Coronary artery (tissue), 2 donors: ENCODE measurements around the gene MYO7B.
"Not testable (repeated sequence)": the region's sequence is repeated elsewhere in the genome, so short reads cannot be mapped to it uniquely, and the experiment has no call there.

ENCODE experiments used
- DNase-seq: peaks from one replicate; pipeline ENCODE4 v3.0.0-alpha.2; 2017; ENCODE audit warnings: low spot score
- H3K27ac ChIP-seq, 2 donors: fragments of 200-600 bp; sonication (generic); one replicate each; pipeline ENCODE4 v1.5.1; 2016 to 2019
- H3K4me3 ChIP-seq: fragments of 200-600 bp; sonication (generic); 2 replicates; pipeline ENCODE4 v1.5.1; 2016; ENCODE audit warnings: mild to moderate bottlenecking, moderate library complexity
- TF ChIP-seq, protein P1 (sequence below): fragments of 200-600 bp; sonication (generic); IDR thresholded peaks from one replicate; pipeline ENCODE4 v1.5.1; 2019; ENCODE audit warnings: antibody characterized with exemption

The MYO7B gene

DNA sequence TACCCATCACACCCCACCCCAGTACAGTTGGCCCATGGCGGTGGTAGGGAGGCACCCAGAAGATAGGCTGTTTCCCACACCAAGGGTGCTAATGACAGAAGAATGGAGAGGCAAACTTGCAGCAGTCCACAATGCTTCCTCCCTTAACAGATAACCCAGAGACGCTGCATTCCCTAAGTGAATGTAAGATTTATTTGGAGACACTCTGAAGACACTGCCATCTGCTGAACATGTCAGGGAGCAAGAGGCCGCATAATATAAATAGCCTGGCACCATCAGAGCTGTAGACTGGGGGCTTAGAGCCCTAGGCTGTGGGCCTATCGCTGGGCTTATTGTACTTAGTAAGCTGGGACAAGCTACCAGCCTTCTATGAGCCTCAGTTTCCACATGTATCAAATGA lies 7.0 kb upstream of the MYO7B start:
- TF ChIP-seq, protein P1, sequence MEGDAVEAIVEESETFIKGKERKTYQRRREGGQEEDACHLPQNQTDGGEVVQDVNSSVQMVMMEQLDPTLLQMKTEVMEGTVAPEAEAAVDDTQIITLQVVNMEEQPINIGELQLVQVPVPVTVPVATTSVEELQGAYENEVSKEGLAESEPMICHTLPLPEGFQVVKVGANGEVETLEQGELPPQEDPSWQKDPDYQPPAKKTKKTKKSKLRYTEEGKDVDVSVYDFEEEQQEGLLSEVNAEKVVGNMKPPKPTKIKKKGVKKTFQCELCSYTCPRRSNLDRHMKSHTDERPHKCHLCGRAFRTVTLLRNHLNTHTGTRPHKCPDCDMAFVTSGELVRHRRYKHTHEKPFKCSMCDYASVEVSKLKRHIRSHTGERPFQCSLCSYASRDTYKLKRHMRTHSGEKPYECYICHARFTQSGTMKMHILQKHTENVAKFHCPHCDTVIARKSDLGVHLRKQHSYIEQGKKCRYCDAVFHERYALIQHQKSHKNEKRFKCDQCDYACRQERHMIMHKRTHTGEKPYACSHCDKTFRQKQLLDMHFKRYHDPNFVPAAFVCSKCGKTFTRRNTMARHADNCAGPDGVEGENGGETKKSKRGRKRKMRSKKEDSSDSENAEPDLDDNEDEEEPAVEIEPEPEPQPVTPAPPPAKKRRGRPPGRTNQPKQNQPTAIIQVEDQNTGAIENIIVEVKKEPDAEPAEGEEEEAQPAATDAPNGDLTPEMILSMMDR, result no peak
- Histone ChIP-seq H3K4me3 (no peak overlapping the region), H3K27ac (no peak overlapping the region)
- DNase-seq, result no peak

DNA sequence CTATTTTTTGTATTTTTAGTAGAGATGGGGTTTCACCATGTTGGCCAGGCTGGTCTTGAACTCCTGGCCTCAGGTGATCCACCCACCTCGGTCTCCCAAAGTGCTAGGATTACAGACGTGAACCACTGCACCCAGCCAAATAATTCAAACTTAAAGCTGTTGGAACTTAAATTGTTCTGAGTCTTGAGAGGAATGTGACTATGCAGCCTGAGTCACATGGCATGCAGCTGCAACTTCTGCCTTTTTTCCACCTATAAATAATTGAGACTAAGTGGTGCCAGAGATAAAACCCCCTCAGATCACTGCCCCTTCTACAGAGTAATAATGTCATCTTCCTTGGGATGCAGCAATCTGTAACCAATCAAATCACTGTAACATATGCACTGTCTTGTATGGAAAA lies 6.1 kb upstream of the MYO7B start:
- not testable (repeated sequence) for DNase-seq

DNA sequence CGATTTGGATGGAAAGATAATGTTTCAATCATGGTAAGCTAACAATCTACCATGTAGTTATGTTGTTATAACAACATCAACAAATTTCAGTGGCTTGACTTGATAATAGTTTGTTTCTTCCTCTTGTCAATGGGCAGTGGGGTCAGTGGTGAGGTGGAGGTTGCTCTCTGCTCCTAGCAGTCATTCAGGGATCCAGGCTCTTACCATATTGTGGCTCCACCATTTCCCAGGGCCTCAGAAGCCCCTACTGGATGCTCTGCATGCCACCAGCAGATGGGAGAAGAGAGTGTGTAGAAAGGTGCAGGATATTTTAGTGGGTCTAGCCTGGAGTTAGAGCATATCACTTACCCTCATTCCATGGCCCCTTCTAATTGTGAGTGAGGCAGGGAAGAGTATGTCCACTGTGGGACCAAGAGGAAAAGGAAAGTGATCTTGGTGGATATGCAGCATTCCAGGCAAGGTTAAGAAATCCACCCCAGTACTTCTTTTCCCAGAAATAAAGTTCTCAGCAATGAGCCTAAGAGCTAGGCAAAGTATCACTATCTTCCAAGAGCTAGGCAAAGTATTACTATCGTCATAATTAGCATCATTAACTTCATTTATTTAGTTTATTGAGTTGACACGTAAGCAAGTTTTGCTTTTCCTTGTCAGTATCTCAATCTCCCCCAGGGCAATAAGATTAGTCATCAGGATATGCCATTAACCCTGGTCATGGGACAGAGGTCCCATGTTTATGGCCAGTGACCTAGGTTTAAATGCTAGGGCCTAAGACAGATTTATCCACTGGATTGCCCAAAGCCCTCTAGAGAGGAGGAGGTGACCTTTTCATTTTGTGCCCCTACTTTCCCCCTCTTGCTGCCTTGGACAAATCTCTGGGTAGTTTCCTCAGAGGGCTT lies 5.0 kb upstream of the MYO7B start:
- no peak for DNase-seq
- TF ChIP-seq, protein P1, result no peak
- H3K4me3 ChIP-seq, result no peak overlapping the region
- H3K27ac ChIP-seq, result no peak overlapping the region

More for the DNA sequence above, 6.1 kb upstream of the MYO7B start:
- H3K4me3 ChIP-seq, H3K27ac ChIP-seq: not testable (repeated sequence)

DNA sequence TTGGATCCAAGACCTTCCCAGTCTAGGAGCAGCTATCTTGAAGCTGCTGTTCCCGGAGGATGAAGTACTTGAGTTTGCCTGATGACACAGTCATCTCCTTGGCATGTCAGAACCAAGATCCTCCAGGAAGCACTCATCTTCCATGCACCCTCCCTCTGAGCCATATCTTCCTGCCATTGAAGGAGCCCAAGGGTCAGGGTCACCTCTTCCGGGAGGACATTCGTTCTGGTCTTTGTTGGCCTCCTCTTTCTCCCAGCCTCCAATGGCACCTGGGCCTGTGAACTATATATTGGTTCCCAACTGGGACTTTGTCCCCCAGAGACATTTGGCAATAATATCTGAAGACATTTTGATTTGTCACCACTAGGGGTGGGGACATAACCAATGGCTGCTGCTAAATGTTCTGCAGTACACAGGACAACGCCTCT lies 4.2 kb upstream of the MYO7B start:
- TF ChIP-seq, protein P1, result no peak
- Histone ChIP-seq H3K27ac (no peak overlapping the region), H3K4me3 (no peak overlapping the region)
- DNase-seq, result no peak

DNA sequence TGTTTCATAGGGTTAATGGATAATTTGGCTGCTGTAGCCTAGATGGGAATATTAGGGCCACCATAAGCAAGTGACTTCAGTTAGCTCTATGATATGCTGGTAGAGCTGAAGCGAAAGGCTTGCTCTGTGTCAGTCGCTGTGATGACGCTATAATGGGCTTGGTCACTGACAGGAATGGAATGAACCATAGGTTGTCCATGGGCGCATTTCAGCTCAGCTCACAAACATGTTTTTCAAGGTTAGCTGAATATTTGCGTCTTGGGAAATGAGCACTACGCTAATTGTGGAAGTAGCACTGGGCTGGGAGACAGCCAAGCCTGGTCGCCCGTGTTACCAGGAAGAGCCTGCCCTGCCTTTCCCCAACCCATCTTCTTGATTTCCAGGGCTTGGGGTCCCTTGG lies 3.2 kb upstream of the MYO7B start:
- no peak overlapping the region for H3K27ac ChIP-seq
- TF ChIP-seq, protein P1, result no peak
- H3K4me3 ChIP-seq, result no peak overlapping the region
- no peak for DNase-seq

DNA sequence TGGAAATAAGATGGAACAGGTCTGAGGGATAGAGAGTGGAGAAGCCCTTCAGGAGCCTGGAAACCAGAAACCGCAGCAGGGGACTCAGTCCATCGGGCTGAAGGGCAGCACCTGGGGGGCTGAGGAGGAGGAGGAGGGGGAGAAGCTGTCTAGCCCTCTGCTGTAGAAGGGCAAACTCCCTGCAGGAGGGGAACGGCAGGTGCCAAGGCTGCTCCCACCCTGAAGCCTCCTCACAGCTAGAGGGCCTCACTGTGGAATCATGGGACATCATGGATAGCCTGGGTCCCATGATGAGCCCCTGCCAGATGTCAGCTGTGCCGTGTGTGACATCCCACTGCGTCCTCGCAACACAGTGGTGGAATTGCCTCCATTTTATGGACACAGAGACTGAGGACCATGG lies 435 bp downstream of the MYO7B start:
- TF ChIP-seq, protein P1, result no peak
- Histone ChIP-seq H3K27ac (no peak overlapping the region), H3K4me3 (no peak overlapping the region)
- DNase-seq, result no peak

DNA sequence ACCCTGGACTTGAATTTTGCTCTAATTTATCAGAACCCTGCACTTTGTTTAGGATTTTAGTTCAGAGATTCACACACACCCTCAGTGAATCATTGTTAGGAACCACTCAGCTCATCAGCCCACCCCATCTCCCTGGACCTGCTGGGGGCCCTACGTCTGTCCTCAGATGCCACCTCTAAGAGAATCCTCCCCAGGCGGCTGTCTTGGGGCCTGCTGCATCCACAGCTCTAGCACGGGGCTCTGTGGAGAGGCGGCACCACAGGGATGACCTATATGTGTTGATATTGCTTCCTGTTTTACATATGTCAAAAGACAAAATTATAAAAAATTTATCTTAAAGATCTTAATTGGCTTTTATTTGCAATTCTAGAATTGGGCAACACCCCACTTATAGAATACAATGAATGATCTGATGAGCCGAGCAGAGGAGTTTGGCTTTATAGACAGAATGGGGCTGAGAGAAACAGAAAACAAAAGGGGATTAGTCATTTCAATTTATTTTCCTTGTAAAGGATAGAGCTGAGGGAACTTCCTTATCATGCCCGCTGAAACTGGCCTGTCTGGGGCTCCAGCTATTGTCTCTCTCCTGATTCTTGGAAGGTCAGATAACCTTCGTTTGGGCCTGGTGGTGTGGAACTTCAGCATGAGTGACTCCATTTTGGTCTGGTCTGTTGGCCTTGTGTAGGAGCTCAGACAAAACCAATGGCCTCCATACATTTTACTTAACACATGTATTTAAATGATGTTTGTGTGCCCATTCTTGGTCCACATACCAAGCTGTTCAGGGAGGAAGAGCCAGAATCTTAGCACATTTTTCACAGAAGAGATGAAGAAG lies 1.4 kb downstream of the MYO7B start:
- Histone ChIP-seq H3K4me3 (no peak overlapping the region), H3K27ac (no peak overlapping the region)
- no peak for DNase-seq
- TF ChIP-seq, protein P1, result no peak
